ENCODE data around the gene PLXNA4. TPM values are rescaled to one million over a fixed set of nuclear protein-coding genes. Genes with fewer than 3 reads are reported as not detected.

PLXNA4 gene
- polyA plus RNA-seq, 1 donor: 2.6 TPM

- no peak for DNase-seq
Measured at GRCh38 chr7:132309102-132309805, 267.0 kb downstream of the PLXNA4 start.

- no peak for DNase-seq
Measured at GRCh38 chr7:132307465-132307864, 268.8 kb downstream of the PLXNA4 start.

GRCh38 chr7:132300599-132301277 lies 275.5 kb downstream of the PLXNA4 start:
- DNase-seq: no peak

DNA sequence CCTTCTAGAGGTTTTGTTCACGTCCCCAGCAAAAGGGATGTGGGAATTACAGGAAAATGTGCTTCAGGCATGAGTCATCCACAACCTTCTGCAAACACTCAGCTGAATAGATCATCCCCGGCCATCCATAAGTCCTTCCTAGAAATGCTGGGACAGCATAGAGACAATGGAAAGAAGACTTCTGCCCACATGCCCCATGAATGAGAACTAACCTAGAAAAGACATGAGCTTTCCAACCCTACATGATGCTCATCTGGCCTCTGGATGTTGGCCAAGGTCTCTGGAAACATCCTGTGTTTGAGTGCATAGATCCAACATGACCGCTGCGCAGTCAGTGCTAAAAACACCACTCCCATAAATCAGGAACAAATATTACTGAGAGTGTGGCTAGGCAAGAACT lies 277.5 kb downstream of the PLXNA4 start:
- DNase-seq: no peak

GRCh38 chr7:132296820-132297219 lies 279.4 kb downstream of the PLXNA4 start:
- no peak for DNase-seq

DNA sequence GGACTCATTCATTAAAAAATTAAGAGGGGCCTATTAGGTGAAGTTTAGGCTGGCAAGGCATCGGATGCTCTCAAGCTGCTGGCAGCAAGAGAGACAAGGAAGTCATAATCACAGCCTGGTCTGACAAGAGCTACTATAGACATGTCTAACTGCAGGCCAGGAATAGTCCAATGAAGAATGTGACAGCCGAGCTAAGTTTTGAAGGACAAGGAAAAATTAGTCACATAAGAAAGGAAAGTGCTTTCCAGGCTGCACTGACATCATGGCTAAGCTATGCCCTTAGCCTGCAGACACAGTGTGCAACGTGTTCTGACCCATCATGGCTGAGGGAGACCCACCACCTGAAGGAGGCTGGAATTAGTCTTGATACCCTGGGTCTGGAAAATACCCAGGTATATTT lies 281.1 kb downstream of the PLXNA4 start:
- DNase-seq: no peak

DNA sequence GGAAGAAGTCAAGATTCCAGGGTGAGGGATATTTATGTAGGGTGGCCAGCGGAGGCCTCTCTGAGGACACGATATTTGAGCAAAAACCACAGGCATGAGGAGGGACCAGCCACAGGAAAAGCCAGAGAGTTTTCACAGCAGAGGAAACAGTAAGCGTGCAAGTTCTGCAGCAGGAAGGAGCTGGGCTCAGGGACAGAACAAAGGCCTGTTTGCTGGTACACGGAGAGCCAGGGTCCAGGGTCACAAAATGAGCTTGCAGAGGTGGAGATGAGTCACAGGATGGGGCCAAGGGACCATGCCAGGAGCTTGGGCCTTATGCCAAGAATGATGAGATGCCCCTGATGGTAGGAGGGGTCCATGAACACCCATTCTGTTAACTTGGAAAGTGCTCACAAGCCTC lies 283.5 kb downstream of the PLXNA4 start:
- no peak for DNase-seq

DNA sequence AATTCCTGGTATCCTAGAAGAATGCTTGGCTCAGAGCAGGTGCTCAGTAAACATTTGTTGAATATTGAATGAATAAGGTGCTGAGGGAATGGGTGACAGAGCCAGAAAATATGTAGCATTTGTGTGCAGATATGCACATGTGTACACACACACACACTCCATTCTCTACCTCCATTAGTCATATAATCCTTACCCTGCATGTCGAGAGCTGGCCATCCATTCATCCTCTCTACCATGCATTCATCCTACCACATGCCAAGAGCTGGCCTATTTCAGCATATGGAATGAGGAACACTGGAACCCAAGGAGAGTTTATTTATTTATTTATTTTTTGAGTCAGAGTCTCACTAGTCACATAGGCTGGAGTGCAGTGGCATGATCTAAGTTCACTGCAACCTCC lies 284.8 kb downstream of the PLXNA4 start:
- no peak for DNase-seq

DNA sequence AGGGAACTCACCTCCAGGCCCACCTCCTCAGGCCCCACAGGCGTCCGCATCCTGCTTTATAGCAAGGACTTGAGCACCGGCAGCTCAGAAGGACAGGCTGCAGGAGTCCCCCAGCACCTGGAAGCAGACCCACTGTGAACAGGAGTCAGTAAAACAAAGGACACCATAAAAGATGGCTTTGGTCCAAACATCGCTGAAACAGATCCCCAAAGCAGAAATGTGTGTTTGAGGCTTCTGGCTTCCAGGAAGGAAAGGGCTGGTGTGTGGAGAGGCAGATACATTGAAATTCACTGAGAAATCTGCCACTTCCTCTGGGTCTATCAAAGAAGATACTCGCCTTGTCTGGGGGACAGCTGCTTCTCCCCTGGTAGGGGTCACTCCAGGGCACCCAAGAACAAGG lies 286.2 kb downstream of the PLXNA4 start:
- DNase-seq: no peak

DNA sequence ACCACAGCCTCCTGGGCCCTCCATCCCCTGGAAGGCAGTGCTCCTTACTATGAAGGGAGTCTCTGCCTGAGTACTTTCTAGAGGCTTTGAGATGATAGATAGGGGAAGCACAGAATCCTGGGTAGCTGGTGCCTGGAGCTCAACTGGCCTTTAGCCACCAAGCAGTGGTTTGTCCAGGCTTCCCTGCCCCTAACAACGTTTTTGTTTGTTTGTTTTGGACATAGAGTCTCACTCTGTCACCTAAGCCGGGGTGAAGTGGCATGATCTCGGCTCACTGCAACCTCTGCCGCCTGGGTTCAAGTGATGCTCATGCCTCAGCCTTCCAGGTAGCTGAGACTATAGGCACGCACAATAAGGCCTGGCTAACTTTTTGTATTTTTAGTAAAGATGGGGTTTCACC lies 289.4 kb downstream of the PLXNA4 start:
- DNase-seq: no peak

DNA sequence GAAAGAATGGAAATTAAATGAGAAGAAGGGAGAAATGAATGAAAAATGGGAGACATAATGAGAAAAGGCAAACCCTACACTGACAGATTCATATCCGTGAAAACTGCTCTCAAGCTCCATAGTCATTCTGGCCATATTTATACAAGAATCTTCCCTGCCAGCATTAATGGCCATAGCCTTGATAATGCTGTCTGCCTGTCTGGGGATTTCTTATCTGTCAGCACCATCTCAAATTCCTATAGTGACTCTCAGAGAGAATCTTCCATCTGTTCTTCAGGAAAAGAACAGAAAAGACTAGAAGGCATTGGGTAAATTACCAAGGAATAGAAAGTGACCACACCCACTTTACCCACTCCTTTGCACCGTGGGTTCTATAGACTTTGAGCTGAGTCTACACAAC lies 295.9 kb downstream of the PLXNA4 start:
- no peak for DNase-seq

- no peak for DNase-seq
Measured at GRCh38 chr7:132279718-132280117, 296.6 kb downstream of the PLXNA4 start.

GRCh38 chr7:132276976-132277725 lies 299.1 kb downstream of the PLXNA4 start:
- no peak for DNase-seq

DNA sequence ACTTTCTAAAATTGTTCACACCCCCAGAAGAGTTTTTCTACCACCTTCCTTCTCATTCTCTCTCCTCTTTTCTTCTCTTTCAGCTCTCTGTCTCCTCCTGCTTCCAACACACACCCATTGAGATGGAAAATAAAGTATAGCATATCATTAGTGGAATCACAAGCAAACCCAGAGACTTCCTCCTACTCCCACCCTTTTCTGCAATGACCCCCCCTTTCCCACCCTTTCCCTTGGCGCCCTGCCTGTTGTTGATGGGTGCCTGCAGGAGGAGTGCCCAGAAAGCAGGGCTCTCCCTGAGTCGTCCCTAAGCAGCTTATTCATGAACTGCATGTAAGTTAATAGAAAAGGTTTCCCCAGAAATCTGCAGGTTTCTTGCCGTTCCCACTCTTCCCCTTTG lies 300.0 kb downstream of the PLXNA4 start:
- DNase-seq: no peak

DNA sequence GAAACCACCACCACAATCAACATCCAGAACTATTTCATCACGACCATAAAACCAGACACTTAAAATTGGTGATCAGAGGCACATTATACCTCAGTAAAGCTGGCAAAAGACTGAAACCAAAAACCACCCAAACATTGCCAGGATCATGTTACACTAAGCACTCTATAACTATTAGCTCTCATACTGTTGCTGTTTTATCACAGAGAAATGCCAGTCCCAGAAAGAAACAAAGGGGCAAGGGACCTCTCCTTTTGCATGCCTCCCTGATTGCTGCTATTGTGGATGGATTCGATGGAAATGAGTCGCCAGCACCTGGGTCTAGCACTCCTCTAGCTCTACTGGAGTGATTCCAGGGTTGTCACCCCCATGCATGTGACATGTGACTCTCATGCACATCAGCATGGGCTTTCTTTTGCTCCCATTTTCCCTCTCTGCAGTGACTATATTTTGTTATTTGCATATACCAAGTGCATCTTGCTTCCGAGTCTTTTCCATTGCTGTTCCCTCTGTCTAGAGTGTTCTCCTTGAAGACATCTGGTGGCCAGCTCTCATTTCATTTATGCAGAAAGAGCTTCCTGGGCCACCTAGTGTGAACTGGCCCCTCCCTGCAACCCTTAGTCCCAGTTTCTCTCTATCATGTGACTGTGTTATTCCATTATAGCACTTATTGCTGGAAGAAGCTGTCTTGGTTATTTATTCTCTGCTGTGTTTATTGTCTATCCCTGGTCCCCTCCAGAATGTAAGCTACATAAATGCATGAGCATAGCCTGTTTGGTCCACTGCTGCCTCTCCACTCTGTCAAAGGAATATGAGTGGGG lies 300.6 kb downstream of the PLXNA4 start:
- no peak for DNase-seq

DNA sequence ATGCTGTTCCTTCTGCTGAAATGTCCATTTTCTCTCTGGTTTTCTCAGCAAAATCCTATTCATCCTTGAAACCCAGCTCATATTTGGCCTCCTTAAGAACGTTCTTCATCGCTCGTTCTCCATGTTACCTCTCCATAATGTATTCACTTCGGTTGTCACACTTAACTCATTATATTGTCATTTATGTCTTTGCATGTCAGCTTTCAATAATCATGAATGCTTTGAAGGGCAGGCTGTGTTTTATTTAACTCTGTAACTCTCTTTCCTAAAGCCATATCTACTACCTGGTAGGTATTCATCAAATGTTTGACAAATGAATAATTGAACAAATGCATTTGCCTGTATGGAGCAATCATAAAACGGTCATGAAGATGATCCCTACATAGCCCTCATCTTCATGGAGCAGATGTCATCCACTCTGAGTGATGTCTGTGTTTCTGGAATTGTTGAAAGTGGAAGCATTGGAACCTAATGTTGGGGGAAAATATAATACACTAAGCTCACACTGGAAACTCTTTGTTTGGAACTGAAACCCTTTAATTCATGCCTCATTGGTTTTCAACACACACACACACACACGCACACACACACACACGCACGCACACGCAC lies 303.4 kb downstream of the PLXNA4 start:
- DNase-seq: no peak

DNA sequence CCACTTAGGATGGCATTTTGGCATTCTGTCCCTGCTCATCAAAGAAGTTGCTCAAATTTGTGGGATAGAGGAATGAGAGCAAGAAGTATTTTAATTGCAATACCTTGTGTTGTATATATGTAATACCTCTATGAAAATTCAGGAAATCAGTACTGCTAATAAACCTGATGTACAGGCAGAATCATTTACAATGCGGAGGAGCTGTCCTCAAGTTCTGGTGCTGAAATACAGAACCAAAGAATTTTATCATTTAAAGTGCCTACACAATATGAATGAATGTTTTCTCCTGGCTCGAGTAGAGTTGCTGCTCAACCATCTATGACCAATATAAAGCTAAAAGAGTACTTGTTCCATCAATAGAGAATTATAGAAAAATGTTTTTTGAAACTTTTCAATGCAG lies 305.8 kb downstream of the PLXNA4 start:
- DNase-seq: no peak

DNA sequence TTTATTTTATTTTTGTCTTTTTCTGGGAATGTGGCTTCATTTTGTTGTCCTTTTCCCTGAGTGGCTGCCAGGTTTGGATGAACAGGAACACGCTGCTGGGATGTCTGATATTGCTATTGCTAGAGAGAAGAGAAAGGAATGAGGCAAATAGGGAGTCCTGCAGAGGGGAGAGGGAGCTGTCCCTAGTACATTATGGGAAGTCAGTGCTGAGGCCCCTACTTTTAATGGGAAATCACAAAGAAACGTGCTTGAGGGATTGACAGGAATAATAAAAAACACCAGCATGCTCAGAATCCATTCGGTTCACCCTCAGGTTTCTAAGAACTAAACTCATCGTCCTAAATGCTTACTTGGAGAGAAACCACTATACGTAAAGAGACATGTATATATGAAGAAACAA lies 306.6 kb downstream of the PLXNA4 start:
- DNase-seq: no peak

DNA sequence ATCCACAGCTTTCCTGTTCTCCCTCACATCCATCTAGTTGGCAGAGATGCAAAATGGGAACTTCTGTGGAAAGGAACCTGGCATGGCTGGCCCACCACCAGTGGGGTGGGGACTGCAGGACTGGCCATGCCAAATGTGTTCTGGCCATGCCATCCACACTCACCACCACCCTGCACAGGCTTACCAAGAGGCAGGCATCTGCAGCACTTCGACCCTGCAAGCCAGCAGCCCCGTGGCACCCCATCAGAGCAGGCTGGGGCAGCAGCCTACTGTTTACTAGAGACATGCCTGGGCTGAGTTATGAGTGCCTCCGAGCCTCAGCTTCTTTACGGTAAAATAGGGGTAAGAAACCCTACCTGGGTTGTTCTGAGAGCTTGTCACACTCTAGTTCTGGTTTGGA lies 313.1 kb downstream of the PLXNA4 start:
- no peak for DNase-seq

DNA sequence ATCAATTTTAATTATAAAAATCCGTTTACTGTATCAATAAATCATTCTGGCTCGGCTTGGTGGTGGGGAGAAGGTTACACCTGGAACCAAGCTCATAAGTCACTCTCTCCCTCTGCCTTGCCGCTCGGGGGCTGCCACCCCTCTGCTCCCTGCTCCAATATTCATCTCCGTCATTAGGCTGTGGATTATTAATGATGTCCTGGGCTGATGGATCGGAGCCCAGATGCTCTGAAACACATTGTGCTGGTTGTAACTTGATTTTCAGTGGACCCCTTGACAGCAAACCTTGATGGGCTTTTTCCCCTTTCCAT lies 314.2 kb downstream of the PLXNA4 start:
- DNase-seq: no peak

DNA sequence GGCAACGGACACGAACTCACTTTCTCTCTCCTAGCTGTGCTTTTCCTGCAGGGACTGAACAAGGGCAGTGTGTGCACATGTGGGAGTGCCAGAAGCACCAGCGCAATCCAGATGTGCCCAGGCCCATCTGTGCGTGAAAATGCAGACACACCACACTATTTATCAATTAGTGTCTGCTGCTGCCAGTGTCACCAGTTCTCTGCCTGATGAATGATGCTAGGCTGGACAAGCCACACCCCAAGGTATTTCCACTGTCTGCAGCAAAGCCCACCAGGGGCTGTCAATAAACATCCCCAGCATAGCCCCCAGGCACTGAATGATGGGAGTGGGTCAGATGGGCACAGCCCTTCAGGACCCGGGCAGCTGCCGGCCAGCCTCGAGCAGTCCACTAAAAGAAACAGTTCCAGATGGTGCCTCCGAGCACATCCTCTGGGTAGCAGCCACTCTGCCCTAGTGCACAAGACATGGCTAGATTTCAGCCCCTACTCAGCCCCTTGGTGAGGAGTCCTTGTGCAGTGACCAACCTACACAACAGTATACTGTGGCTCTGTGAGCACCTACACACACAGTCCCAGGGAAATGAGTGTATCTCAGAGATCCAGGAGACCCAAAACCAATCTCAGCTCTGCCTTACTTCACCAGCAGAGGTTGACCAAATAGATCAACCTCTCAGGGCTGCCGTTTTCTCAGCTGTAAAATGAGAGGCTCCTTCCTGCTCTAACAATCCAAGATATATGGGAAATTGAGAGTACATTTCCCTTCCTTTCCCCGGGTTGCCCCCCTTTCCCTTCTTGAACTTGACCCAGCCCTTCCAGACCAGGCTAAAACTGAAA lies 314.7 kb downstream of the PLXNA4 start:
- DNase-seq: no peak

- no peak for DNase-seq
Measured at GRCh38 chr7:132258231-132258630, 318.0 kb downstream of the PLXNA4 start.
